Epidermal melanocyte (primary cell): ENCODE measurements around the gene PADI2.
"Not testable (repeated sequence)": the region's sequence is repeated elsewhere in the genome, so short reads cannot be mapped to it uniquely, and the experiment has no call there.

ENCODE experiments used
- DNase-seq: peaks from one replicate; pipeline ENCODE4 v3.0.0; 2011; ENCODE audit warnings: low spot score; ENCODE audit not compliant: insufficient read length

PADI2 gene

DNA sequence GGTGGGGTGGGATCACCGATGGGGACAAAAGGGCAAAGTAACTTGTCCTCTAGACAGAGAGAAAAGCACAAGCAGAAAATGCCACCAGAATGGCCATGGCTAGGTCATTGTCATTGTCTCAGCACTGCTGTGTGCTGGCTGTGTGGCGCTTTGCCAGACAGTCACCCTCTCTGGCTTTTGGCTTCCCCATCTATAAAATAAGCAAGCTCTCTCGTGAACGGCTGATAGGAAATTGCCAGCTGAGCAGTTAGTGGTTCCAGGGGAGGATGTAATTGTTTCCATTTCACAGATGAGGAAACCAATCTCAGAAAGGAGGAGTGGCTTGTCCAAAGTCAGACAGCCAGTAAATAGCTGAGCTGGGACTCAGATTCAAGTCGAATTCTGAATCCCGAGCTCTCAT, 32.5 kb downstream of the PADI2 start:
- no peak for DNase-seq

- no peak for DNase-seq
Measured at GRCh38 chr1:17084787-17085186, 34.5 kb downstream of the PADI2 start.

DNA sequence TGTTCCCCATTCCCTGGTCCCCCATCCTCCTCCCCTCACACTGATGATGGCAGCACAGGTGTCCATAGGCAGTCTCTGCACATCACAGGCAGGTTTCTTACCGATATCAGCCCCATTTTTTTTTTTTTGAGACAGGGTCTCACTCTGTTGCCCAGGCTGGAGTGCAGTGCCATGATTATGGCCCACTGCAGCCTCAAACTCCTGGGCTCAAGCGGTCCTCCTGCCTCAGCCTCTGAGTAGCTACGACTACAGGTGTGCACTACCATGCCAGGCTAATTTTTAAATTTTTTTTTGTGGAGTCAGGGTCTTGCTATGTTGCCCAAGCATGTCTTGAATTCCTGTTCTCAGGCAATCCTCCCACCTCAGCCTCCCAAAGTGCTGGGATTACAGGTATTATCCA, 36.5 kb downstream of the PADI2 start:
- no peak for DNase-seq

GRCh38 chr1:17081439-17081838, 37.8 kb downstream of the PADI2 start:
- DNase-seq: no peak

DNA sequence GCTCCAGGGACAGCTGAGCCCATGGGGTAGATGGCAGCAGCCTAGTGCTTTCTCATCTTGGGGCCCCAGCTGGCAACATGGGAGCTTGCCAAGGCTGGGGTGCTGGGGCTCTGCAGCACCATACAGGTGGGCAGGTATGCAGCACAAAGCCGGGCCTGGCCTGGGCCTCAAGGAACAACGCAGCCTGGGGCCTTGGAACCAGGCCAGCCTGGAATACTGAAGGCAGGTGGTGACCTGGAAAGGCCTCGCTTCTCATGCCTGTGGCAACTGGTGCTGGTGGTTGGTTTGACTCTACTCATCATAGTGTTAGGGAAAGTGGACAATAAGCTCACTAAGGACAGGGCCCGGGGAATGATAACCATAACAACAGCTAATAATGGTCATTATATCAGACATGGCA, 38.4 kb downstream of the PADI2 start:
- DNase-seq: no peak

DNA sequence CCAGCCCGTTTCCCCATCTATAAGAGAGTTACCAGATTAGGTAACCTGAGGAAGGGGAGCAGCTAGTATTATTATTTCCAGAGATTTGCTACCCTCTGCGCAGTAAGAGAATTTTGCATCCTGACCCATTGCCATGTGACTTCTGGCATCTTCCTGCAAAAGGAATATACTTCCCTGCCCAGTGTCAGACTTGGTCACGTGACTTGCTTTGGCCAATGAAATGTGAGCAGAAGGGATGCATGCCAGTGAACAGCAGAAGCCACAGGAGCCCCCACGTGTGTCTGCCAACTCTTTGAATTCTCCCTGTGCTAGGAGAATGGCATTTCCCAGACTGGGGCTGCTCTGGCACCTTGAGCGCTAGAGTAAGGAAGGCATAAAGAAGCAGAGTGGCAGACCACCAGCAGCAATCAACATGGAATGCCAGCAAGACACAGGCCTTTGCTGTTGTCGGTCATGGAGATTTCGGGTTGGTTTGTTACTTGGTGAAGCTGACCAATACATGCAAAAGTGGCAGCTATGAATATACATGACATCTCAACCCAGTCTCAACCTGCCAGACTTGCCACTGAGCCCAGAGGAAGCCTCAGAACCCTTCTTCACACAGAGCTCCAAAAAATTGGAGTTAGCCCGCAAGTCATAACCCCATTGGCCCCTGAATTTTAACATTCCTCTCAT, 39.0 kb downstream of the PADI2 start:
- no peak for DNase-seq

- DNase-seq: no peak
Measured at GRCh38 chr1:17078991-17079868, 40.0 kb downstream of the PADI2 start.

- DNase-seq: no peak
Measured at GRCh38 chr1:17075470-17076255, 43.6 kb downstream of the PADI2 start.

GRCh38 chr1:17071794-17072193, 47.5 kb downstream of the PADI2 start:
- DNase-seq: no peak

GRCh38 chr1:17070163-17070525, 49.1 kb downstream of the PADI2 start:
- no peak for DNase-seq

DNA sequence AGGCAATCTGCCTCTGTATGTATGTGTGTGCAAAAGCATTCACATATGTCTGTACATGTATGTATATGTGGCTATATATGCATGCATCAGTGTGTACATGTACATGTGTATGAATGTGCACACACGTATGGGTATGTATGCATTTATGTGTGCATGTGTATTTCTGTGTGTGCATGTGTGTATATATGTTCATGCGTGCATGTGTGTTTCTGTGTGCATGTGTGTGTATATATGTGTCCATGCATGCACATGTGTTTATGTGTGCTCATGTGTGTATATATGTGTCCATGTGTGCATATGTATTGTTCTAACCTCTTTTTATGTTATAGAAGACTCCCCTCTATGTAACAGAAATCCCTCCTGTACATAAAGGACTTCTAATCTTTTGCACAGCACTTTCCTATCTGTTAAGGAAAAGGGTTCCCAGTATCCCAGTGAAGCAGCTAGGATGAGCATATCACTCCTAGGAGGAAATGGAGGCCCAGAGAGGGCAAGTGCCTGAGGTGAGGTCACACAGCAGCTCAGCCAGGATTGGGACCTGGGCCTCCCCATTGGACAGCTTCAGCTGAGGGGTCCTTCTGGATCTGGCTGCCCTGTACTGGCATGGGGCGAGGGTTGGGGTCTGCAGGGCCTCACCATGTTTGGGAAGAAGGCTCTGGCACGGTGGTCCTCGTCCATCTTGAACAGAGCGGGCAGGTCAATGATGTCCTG, 49.6 kb downstream of the PADI2 start:
- no peak for DNase-seq

GRCh38 chr1:17068789-17069188, 50.5 kb downstream of the PADI2 start:
- DNase-seq: no peak

DNA sequence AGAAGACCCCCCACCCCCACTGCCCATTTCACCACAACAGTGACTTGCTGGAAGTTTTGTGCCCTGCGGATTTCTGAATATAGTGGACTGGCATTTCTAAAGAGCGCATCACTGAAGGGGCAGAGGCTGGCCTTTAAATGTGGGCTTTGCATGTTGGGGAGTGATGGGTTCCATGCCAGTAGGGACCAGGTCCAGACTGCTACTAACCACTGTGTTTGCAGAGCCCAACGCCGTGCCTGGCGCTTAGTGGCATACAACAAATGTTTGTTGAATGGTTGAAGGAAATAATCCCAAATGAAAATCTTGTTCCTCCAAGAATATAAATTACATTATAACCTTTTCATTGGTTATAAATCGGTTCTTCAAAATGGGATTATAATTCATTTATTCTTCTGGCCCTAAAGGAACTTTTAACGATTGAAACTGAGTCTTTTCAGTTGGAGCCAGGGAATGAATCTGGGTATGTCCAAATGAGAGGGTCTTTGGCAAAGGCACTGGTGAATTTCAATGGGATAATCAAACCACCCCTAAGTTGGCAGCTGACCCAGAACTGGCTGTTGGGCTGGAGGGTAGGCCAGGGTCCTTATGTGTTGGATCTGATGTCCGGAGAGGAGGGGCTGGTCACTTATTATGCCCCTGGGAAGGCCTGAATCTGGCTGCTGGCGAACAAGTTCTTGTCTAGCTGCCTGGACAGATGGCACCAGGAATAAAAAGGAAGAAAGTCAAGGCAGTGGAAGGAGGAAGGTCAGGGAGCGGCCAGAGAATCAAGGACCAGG, 51.6 kb downstream of the PADI2 start:
- DNase-seq: no peak

DNA sequence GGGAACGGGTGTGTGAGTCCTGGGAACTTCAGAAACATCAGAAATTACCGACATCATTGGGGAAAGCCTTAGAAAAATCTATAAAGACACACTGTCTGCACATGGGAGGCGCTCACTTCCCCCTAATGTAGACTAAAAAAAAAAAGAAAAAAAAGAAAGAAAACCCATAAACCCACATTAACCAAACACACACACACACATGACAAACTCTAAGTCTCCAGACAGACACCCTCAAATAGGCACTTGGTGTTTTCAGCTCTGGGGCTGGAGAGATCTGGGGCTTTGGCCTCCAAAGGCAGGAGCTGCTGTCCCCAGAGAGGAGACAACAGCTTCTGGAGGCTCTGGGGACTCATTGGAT, 52.2 kb downstream of the PADI2 start:
- DNase-seq: no peak

- DNase-seq: no peak
Measured at GRCh38 chr1:17066361-17067068, 52.7 kb downstream of the PADI2 start.

GRCh38 chr1:17065666-17066065, 53.6 kb downstream of the PADI2 start:
- no peak for DNase-seq

GRCh38 chr1:17062751-17063150, 56.5 kb downstream of the PADI2 start:
- DNase-seq: not testable (repeated sequence)

DNA sequence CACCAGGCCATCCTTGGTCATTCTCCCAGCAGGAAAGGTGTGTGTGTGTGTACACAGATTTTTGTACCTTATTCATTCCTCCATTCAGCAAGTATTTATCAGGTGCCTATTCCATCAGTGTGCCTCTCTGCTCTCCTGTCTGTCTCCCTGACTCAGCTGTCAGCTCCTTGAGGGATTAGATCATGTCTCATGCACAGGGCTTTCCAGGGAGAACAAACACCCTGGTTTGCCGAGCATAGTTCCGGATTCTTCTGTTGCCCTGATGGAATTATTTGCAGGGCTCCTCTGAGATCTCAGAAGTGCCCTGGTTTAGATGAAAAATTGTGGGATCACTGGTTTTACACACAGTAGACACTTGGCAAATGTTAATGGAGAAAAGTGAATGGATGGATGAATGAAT, 57.4 kb downstream of the PADI2 start:
- no peak for DNase-seq

DNA sequence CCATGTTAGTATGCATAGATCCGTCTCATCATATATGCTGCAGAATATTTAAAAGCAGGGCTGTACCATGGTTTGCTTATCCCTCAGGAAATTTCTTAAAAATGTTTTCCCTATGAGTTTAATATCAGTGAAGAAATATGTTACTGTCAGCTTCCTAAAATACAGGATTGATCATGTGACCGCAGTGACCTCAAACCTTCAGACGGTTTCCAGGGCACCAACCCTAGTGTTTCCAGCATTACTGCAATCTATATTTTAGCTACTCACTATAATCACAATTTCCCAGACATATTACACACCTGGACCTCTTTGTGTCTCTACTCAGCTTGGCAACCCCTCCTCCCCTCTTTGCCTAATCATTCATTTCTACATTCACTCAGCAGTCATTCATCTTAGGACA, 57.8 kb downstream of the PADI2 start:
- no peak for DNase-seq

- DNase-seq: no peak
Measured at GRCh38 chr1:17060306-17060749, 58.9 kb downstream of the PADI2 start.
